HK-2 (cell line): ENCODE data around the gene KRTAP5-10.
A peak's percentile ranks its signal among the peaks of the same experiment; 100 is the strongest.
"Not testable (repeated sequence)": the region's sequence is repeated elsewhere in the genome, so short reads cannot be mapped to it uniquely, and the experiment has no call there.

Source experiments
- DNase-seq: peaks from one replicate; pipeline ENCODE4 v3.0.0-alpha.2; 2018; ENCODE audit not compliant: unreplicated experiment

The KRTAP5-10 gene

GRCh38 chr11:71542879-71543777, 22.2 kb upstream of the KRTAP5-10 start:
- DNase-seq: no peak

GRCh38 chr11:71543866-71544265, 21.5 kb upstream of the KRTAP5-10 start:
- no peak for DNase-seq

- no peak for DNase-seq
Measured at GRCh38 chr11:71544525-71545214, 20.7 kb upstream of the KRTAP5-10 start.

- DNase-seq: no peak
Measured at GRCh38 chr11:71545405-71545966, 19.9 kb upstream of the KRTAP5-10 start.

GRCh38 chr11:71548120-71548519, 17.2 kb upstream of the KRTAP5-10 start, which contains the start of gene KRTAP5-9:
TSS of gene KRTAP5-9 (plus strand) at chr11:71548420. CDS start at chr11:71548658, 238 bp downstream.
- DNase-seq: no peak

GRCh38 chr11:71548716-71549151, 16.6 kb upstream of the KRTAP5-10 start:
- no peak for DNase-seq

- DNase-seq: no peak
Measured at GRCh38 chr11:71551711-71552110, 13.7 kb upstream of the KRTAP5-10 start.

- no peak for DNase-seq
Measured at GRCh38 chr11:71554996-71555395, 10.4 kb upstream of the KRTAP5-10 start.

GRCh38 chr11:71555508-71555907, 9.9 kb upstream of the KRTAP5-10 start:
- no peak for DNase-seq

- no peak for DNase-seq
Measured at GRCh38 chr11:71556018-71556417, 9.3 kb upstream of the KRTAP5-10 start.

- DNase-seq: no peak
Measured at GRCh38 chr11:71557257-71557656, 8.1 kb upstream of the KRTAP5-10 start.

- no peak for DNase-seq
Measured at GRCh38 chr11:71558996-71559395, 6.4 kb upstream of the KRTAP5-10 start.

GRCh38 chr11:71562120-71562519, 3.2 kb upstream of the KRTAP5-10 start:
- no peak for DNase-seq

GRCh38 chr11:71563406-71563805, 2.0 kb upstream of the KRTAP5-10 start:
- DNase-seq: peak; percentile 24

- no peak for DNase-seq
Measured at GRCh38 chr11:71564430-71564829, 933 bp upstream of the KRTAP5-10 start.

GRCh38 chr11:71566081-71566620, 788 bp downstream of the KRTAP5-10 start:
- no peak for DNase-seq

- DNase-seq: not testable (repeated sequence)
Measured at GRCh38 chr11:71566626-71567599, 1.6 kb downstream of the KRTAP5-10 start.

GRCh38 chr11:71567633-71568032, 2.3 kb downstream of the KRTAP5-10 start:
- not testable (repeated sequence) for DNase-seq

- DNase-seq: no peak
Measured at GRCh38 chr11:71568704-71569349, 3.5 kb downstream of the KRTAP5-10 start.

- DNase-seq: not testable (repeated sequence)
Measured at GRCh38 chr11:71571101-71571850, 5.9 kb downstream of the KRTAP5-10 start.
